ENCODE results near the gene SEC14L6. TPM values are rescaled to one million over a fixed set of nuclear protein-coding genes. Genes with fewer than 3 reads are reported as not detected.

SEC14L6 gene
- total RNA-seq, 4 donors from 2014 or later: 0.16 TPM; not detected in 3

- TF ChIP-seq CTCF (IDR thresholded peaks at IDR 0.05; ENCODE audit: low read depth): no peak
Measured at GRCh38 chr22:30486661-30487115, 59.9 kb downstream of the SEC14L6 start.

GRCh38 chr22:30486118-30486517 is 60.4 kb downstream of the SEC14L6 start:
- TF ChIP-seq CTCF (IDR thresholded peaks at IDR 0.05; ENCODE audit: low read depth): no peak

GRCh38 chr22:30485362-30485988 is 61.1 kb downstream of the SEC14L6 start:
- no peak for TF ChIP-seq CTCF (IDR thresholded peaks at IDR 0.05; ENCODE audit: low read depth)

GRCh38 chr22:30483169-30483568 is 63.4 kb downstream of the SEC14L6 start:
- no peak for TF ChIP-seq CTCF (IDR thresholded peaks at IDR 0.05; ENCODE audit: low read depth)

GRCh38 chr22:30481711-30482110 is 64.8 kb downstream of the SEC14L6 start:
- no peak for TF ChIP-seq CTCF (IDR thresholded peaks at IDR 0.05; ENCODE audit: low read depth)

GRCh38 chr22:30479981-30480380 is 66.6 kb downstream of the SEC14L6 start:
- TF ChIP-seq CTCF (IDR thresholded peaks at IDR 0.05; ENCODE audit: low read depth): no peak

- TF ChIP-seq CTCF (IDR thresholded peaks at IDR 0.05; ENCODE audit: low read depth): no peak
Measured at GRCh38 chr22:30474683-30475424, 71.7 kb downstream of the SEC14L6 start.

Measured in subcutaneous adipose tissue (tissue), 4 donors.